Neural cell (in vitro differentiated cells): ENCODE measurements around the gene SMCO4.

Experiments used
- EP300 ChIP-seq: fragments of 450-650 bp; conservative IDR thresholded peaks from 2 replicates; pipeline ENCODE4 v1.6.1; 2014; ENCODE audit warnings: antibody characterized with exemption, mild to moderate bottlenecking, moderate library complexity; ENCODE audit not compliant: poor library complexity, severe bottlenecking
- TF ChIP-seq, protein P1 (sequence below): fragments of 450-650 bp; IDR thresholded peaks from 2 replicates; pipeline ENCODE4 v1.5.1; 2014; ENCODE audit warnings: antibody characterized with exemption, mild to moderate bottlenecking, moderate library complexity; ENCODE audit not compliant: poor library complexity, severe bottlenecking

DNA sequence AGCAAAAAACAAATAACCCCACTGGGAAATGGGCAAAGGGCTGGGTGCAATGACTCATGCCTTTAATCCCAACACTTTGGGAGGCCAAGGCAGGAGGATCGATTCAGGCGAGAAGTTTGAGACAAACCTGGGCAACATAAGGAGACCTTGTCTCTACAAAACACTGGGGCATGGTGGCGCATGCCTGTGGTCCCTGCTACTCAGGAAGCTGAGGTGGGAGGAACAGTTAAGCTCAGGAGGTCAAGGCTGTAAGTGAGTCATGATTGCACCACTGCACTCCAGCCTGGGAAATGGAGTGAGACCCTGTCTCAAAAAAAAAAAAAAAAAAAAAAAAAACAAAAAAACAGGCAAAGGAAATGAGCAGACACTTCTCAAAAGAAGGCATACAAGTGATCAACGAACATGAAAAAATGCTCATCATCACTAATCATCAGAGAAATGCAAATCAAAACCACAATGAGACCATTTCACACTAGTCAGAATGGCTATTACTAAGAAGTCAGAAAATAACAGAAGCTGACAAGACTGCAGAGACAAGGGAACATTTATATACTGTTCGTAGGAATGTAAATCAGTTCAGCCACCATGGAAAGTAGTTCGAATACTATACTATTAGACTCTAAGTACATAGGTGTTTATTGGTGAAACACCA, 48.2 kb upstream of the SMCO4 start:
- TF ChIP-seq, protein P1, sequence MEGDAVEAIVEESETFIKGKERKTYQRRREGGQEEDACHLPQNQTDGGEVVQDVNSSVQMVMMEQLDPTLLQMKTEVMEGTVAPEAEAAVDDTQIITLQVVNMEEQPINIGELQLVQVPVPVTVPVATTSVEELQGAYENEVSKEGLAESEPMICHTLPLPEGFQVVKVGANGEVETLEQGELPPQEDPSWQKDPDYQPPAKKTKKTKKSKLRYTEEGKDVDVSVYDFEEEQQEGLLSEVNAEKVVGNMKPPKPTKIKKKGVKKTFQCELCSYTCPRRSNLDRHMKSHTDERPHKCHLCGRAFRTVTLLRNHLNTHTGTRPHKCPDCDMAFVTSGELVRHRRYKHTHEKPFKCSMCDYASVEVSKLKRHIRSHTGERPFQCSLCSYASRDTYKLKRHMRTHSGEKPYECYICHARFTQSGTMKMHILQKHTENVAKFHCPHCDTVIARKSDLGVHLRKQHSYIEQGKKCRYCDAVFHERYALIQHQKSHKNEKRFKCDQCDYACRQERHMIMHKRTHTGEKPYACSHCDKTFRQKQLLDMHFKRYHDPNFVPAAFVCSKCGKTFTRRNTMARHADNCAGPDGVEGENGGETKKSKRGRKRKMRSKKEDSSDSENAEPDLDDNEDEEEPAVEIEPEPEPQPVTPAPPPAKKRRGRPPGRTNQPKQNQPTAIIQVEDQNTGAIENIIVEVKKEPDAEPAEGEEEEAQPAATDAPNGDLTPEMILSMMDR, result no peak
- TF ChIP-seq EP300, result no peak
